ENCODE measurements around the gene MTRF1L. TPM values are rescaled to one million over a fixed set of nuclear protein-coding genes. Genes with fewer than 3 reads are reported as not detected.
"Not testable (repeated sequence)": the region's sequence is repeated elsewhere in the genome, so short reads cannot be mapped to it uniquely, and the experiment has no call there.

MTRF1L gene
- total RNA-seq, 1 experiment from 2014 or later: 19.1 TPM

- ATAC-seq (peak; percentile 16), DNase-seq (no peak)
- Histone ChIP-seq H3K9me3 (ENCODE audit: low read length) (no peaks in the 10 kb centered on the region), H3K4me3 (ENCODE audit: low read length) (peak overlapping the region; percentile 100), H3K9ac (ENCODE audit: low read length) (peak overlapping the region; percentile 89), H3F3A (ENCODE audit: low read length, unreplicated experiment) (no peaks in the 10 kb centered on the region), H3K36me3 (ENCODE audit: low read depth, low read length) (peaks cover 16% of the 10 kb centered on the region), H3K4me2 (ENCODE audit: low read length) (peak overlapping the region; percentile 95), H3K27me3 (ENCODE audit: low read length) (no peaks in the 10 kb centered on the region), H3K9me2 (replicated peaks; ENCODE audit: low read length) (no peaks in the 10 kb centered on the region), H3K27ac (ENCODE audit: low read length) (peak overlapping the region; percentile 26), H2AFZ (ENCODE audit: low read length) (peak overlapping the region; percentile 93), H4K20me1 (ENCODE audit: low read length) (0 out of 2 replicates have a peak, but pooled peaks cover 7% of the 10 kb centered on the region), H3K4me1 (ENCODE audit: insufficient read depth, low read length) (peaks cover 17% of the 10 kb centered on the region), H3K79me2 (ENCODE audit: low read length) (peaks cover 63% of the 10 kb centered on the region)
- CTCF ChIA-PET: no interaction called here
- intact Hi-C loops (cut with micrococcal nuclease): loop anchor here (2.0 kb wide), 2 partner anchors 19 to 29 kb away; partner anchors contain the start of gene FBXO5
- TF ChIP-seq EZH2 (IDR thresholded peaks at IDR 0.05; ENCODE audit: low read length, unreplicated experiment): no peak
- no peak for TF ChIP-seq EZH2phosphoT487 (IDR thresholded peaks at IDR 0.05; ENCODE audit: borderline replicate concordance, low read length)
- no peak for TF ChIP-seq CTCF (conservative IDR thresholded peaks at IDR 0.05; ENCODE audit: low read depth, low read length)
- POLR2A ChIA-PET (ENCODE audit: unreplicated experiment): no interaction called here
- BruUV-seq (replicated peaks): TSS peak; percentile 67
These were observed 519 bp downstream of the MTRF1L start for GRCh38 chr6:153001767-153002612.

- H3K27me3 ChIP-seq (ENCODE audit: low read length); CTCF ChIA-PET: not testable (repeated sequence)
These were observed 1.7 kb downstream of the MTRF1L start for GRCh38 chr6:153000790-153001189.

GRCh38 chr6:153000243-153000642, 2.3 kb downstream of the MTRF1L start:
- CTCF ChIA-PET: no interaction called here
- Histone ChIP-seq H3K4me2 (ENCODE audit: low read length) (peak overlapping the region; percentile 95; the same call in 1 of the 2 replicates), H3K4me3 (ENCODE audit: low read length) (peak overlapping the region; percentile 100), H2AFZ (ENCODE audit: low read length) (no peak overlapping the region), H3K36me3 (ENCODE audit: low read depth, low read length) (peaks cover 19% of the 10 kb centered on the region), H3K79me2 (ENCODE audit: low read length) (peaks cover 80% of the 10 kb centered on the region), H3F3A (ENCODE audit: low read length, unreplicated experiment) (no peaks in the 10 kb centered on the region), H3K9me2 (replicated peaks; ENCODE audit: low read length) (no peaks in the 10 kb centered on the region), H3K9me3 (ENCODE audit: low read length) (no peaks in the 10 kb centered on the region), H3K27ac (ENCODE audit: low read length) (no peak overlapping the region), H3K27me3 (ENCODE audit: low read length) (no peaks in the 10 kb centered on the region), H3K9ac (ENCODE audit: low read length) (no peak overlapping the region), H4K20me1 (ENCODE audit: low read length) (0 out of 2 replicates have a peak, but pooled peaks cover 7% of the 10 kb centered on the region), H3K4me1 (ENCODE audit: insufficient read depth, low read length) (peaks cover 17% of the 10 kb centered on the region)
- TF ChIP-seq CTCF (conservative IDR thresholded peaks at IDR 0.05; ENCODE audit: low read depth, low read length) (no peak), EZH2 (IDR thresholded peaks at IDR 0.05; ENCODE audit: low read length, unreplicated experiment) (no peak), EZH2phosphoT487 (IDR thresholded peaks at IDR 0.05; ENCODE audit: borderline replicate concordance, low read length) (no peak)
- no peak for DNase-seq
- intact Hi-C loops (cut with micrococcal nuclease): no loop called here
- ATAC-seq: no peak
- BruUV-seq (replicated peaks): no TSS peak
- POLR2A ChIA-PET (ENCODE audit: unreplicated experiment): no interaction called here

More at GRCh38 chr6:153000790-153001189, 1.7 kb downstream of the MTRF1L start:
- peaks cover 19% of the 10 kb centered on the region for H3K36me3 ChIP-seq (ENCODE audit: low read depth, low read length)
- peaks cover 17% of the 10 kb centered on the region for H3K4me1 ChIP-seq (ENCODE audit: insufficient read depth, low read length)
- H3F3A ChIP-seq (ENCODE audit: low read length, unreplicated experiment); H3K9me3 ChIP-seq (ENCODE audit: low read length); H3K9ac ChIP-seq (ENCODE audit: low read length); H3K27ac ChIP-seq (ENCODE audit: low read length); POLR2A ChIA-PET (ENCODE audit: unreplicated experiment); intact Hi-C loops (cut with micrococcal nuclease); ATAC-seq; BruUV-seq (replicated peaks); H3K9me2 ChIP-seq (replicated peaks; ENCODE audit: low read length); H2AFZ ChIP-seq (ENCODE audit: low read length); DNase-seq; H4K20me1 ChIP-seq (ENCODE audit: low read length): not testable (repeated sequence)
- H3K79me2 ChIP-seq (ENCODE audit: low read length): peaks cover 75% of the 10 kb centered on the region
- peak overlapping the region; percentile 100 for H3K4me3 ChIP-seq (ENCODE audit: low read length)
- H3K4me2 ChIP-seq (ENCODE audit: low read length): peak overlapping the region; percentile 95

GRCh38 chr6:152999538-152999937, 3.0 kb downstream of the MTRF1L start:
- H3K4me2 ChIP-seq (ENCODE audit: low read length): peak overlapping the region; percentile 34; the same call in 1 of the 2 replicates
- H3K27me3 ChIP-seq (ENCODE audit: low read length); H4K20me1 ChIP-seq (ENCODE audit: low read length); DNase-seq; H2AFZ ChIP-seq (ENCODE audit: low read length); H3F3A ChIP-seq (ENCODE audit: low read length, unreplicated experiment); CTCF ChIA-PET; intact Hi-C loops (cut with micrococcal nuclease); BruUV-seq (replicated peaks); ATAC-seq; H3K27ac ChIP-seq (ENCODE audit: low read length); H3K9me3 ChIP-seq (ENCODE audit: low read length); H3K9me2 ChIP-seq (replicated peaks; ENCODE audit: low read length); H3K9ac ChIP-seq (ENCODE audit: low read length); POLR2A ChIA-PET (ENCODE audit: unreplicated experiment); H3K4me3 ChIP-seq (ENCODE audit: low read length): not testable (repeated sequence)
- peaks cover 81% of the 10 kb centered on the region for H3K79me2 ChIP-seq (ENCODE audit: low read length)
- peaks cover 17% of the 10 kb centered on the region for H3K4me1 ChIP-seq (ENCODE audit: insufficient read depth, low read length)
- H3K36me3 ChIP-seq (ENCODE audit: low read depth, low read length): peaks cover 19% of the 10 kb centered on the region

Data from PC-3 (cell line).